HUES48 (cell line): ENCODE data around the gene PPFIBP2.

Experiments
- H3K27ac ChIP-seq: one replicate; pipeline ENCODE4 v1.7.0; 2013; ENCODE audit warnings: low read depth, low read length, inconsistent platforms
- H3K27me3 ChIP-seq: 2 replicates; pipeline ENCODE4 v1.6.1; 2013; ENCODE audit warnings: mild to moderate bottlenecking, low read length; ENCODE audit not compliant: control insufficient read depth, insufficient read depth
- H3K36me3 ChIP-seq: 2 replicates; pipeline ENCODE4 v1.6.1; 2013; ENCODE audit warnings: low read length; ENCODE audit not compliant: control insufficient read depth, insufficient read depth
- H3K4me1 ChIP-seq: 2 replicates; pipeline ENCODE4 v1.6.1; 2013; ENCODE audit warnings: mild to moderate bottlenecking, low read length; ENCODE audit not compliant: control insufficient read depth, insufficient read depth
- H3K4me3 ChIP-seq: 2 replicates; pipeline ENCODE4 v1.5.1; 2013; ENCODE audit warnings: mild to moderate bottlenecking, low read depth, low read length
- H3K9ac ChIP-seq: 2 replicates; pipeline ENCODE4 v1.6.1; 2013; ENCODE audit warnings: mild to moderate bottlenecking, low read depth, low read length, moderate library complexity
- H3K9me3 ChIP-seq: 2 replicates; pipeline ENCODE4 v1.6.1; 2013; ENCODE audit warnings: low read length; ENCODE audit not compliant: control insufficient read depth, insufficient read depth

Gene PPFIBP2

DNA sequence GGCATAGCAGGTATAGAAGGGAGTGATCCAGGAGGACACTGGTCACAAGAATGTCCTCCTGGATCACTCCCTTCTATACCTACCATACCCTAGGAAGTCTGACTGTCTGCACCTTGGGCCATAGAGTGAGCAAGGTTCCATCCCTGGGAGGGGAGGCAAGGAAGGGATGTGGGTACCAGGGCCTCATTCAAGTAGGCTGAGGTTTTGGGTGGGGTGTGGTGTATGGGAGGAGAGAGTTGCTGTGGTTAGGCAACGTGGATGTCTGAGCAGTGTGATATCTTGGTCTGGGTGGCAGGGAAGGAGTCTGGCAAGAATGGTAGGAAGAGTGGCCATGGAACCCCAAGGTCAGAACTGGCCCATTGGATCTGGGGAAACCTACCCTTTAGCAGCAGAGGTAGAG, 13.2 kb downstream of the PPFIBP2 start:
- Histone ChIP-seq H3K9ac (no peak overlapping the region), H3K36me3 (no peaks in the 10 kb centered on the region), H3K4me1 (no peaks in the 10 kb centered on the region)

GRCh38 chr11:7528514-7529049, 14.8 kb downstream of the PPFIBP2 start:
- H3K4me3 ChIP-seq = no peak overlapping the region
- H3K36me3 ChIP-seq = no peaks in the 10 kb centered on the region
- H3K4me1 ChIP-seq = no peaks in the 10 kb centered on the region
- H3K27me3 ChIP-seq = no peaks in the 10 kb centered on the region
- H3K9me3 ChIP-seq = no peaks in the 10 kb centered on the region
- H3K27ac ChIP-seq = no peak overlapping the region
- H3K9ac ChIP-seq = no peak overlapping the region

More for the DNA sequence above, 13.2 kb downstream of the PPFIBP2 start:
- Histone ChIP-seq H3K27me3 (no peaks in the 10 kb centered on the region), H3K4me3 (no peak overlapping the region), H3K27ac (no peak overlapping the region), H3K9me3 (no peaks in the 10 kb centered on the region)

DNA sequence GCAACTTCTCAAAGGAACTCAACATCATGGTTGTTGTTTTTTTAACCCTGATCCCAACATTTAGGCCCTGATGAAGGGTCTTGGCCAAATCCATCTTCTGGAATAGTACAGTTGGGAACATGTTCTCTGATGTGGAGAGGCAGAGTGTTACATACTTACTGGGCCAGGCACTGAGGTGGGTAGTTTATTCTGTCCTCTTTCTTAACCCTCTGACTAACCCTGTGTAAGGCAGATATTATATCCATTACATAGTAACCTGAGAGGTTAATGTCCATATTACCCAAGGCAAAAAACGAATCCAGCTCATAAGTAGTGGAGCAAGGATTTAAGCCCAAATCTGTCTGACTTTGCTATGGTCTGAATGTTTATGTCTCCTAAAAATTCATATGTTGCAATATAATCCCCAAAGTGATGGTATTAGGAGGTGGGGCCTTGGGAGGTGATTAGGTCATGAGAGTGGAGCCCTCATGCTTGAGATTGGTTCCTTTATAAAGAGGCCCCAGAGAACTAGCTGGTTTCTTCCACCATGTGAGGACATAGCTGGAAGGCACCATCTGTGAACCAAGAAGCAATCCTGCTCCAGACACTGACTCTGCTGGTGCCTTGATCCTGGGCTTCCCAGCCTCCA, 16.3 kb downstream of the PPFIBP2 start:
- no peaks in the 10 kb centered on the region for H3K36me3 ChIP-seq

DNA sequence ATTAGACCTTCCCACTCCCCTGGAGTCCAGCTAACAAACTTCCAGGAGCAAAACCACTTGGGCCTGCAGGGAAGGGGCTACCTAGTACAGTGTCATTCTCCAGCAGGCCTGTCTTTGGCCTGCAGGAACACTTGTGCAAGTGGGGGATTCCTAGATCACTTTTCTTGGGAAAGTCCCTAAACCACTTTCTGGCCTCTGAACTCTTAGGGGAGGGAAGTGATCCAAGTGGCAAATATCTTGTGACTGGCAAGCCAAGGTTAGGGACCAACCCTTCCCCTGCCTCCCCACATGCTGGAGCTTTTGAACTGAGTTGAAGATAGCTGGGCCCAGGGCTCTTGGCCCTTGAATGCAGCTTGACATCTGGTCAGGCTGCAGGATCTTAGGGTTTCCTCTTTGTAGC, 17.2 kb downstream of the PPFIBP2 start:
- Histone ChIP-seq H3K9me3 (no peaks in the 10 kb centered on the region), H3K9ac (no peak overlapping the region), H3K4me1 (no peaks in the 10 kb centered on the region), H3K36me3 (no peaks in the 10 kb centered on the region), H3K4me3 (no peak overlapping the region), H3K27ac (no peak overlapping the region), H3K27me3 (no peaks in the 10 kb centered on the region)

More for the DNA sequence above, 16.3 kb downstream of the PPFIBP2 start:
- Histone ChIP-seq H3K4me1 (no peaks in the 10 kb centered on the region), H3K27me3 (no peaks in the 10 kb centered on the region), H3K4me3 (no peak overlapping the region), H3K27ac (no peak overlapping the region), H3K9me3 (no peaks in the 10 kb centered on the region), H3K9ac (no peak overlapping the region)

GRCh38 chr11:7532405-7533145, 18.8 kb downstream of the PPFIBP2 start:
- Histone ChIP-seq H3K9me3 (no peaks in the 10 kb centered on the region), H3K4me3 (no peak overlapping the region), H3K9ac (no peak overlapping the region), H3K27ac (no peak overlapping the region), H3K27me3 (no peaks in the 10 kb centered on the region), H3K36me3 (no peaks in the 10 kb centered on the region), H3K4me1 (no peaks in the 10 kb centered on the region)

- H3K27ac ChIP-seq = no peak overlapping the region
- no peaks in the 10 kb centered on the region for H3K36me3 ChIP-seq
- no peak overlapping the region for H3K9ac ChIP-seq
- no peaks in the 10 kb centered on the region for H3K4me1 ChIP-seq
- no peak overlapping the region for H3K4me3 ChIP-seq
- no peaks in the 10 kb centered on the region for H3K9me3 ChIP-seq
- no peaks in the 10 kb centered on the region for H3K27me3 ChIP-seq
Observed at GRCh38 chr11:7533199-7534041, 19.6 kb downstream of the PPFIBP2 start.

DNA sequence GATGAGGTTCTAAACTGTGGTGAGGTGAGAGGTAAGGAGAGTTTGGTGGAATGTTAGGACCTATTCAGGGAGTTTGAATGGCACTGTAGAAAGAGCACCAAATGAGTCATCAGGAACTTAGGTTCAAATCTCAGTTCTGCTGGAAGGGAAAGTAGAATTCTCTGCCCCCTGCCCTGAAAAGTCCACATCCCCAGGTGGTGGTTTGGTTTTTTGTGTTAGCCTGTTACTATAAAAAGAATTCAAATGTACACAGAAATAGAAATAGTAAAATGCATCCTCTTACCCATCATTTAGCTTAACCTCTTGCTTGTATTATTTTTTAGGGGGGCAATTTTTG, 20.2 kb downstream of the PPFIBP2 start:
- Histone ChIP-seq H3K9ac (no peak overlapping the region), H3K9me3 (no peaks in the 10 kb centered on the region), H3K27ac (no peak overlapping the region), H3K4me3 (no peak overlapping the region), H3K27me3 (no peaks in the 10 kb centered on the region), H3K4me1 (no peaks in the 10 kb centered on the region), H3K36me3 (no peaks in the 10 kb centered on the region)

GRCh38 chr11:7536100-7536499, 22.3 kb downstream of the PPFIBP2 start:
- Histone ChIP-seq H3K27me3 (no peaks in the 10 kb centered on the region), H3K4me1 (no peaks in the 10 kb centered on the region), H3K9me3 (no peaks in the 10 kb centered on the region), H3K27ac (no peak overlapping the region), H3K9ac (no peak overlapping the region), H3K36me3 (no peaks in the 10 kb centered on the region), H3K4me3 (no peak overlapping the region)

DNA sequence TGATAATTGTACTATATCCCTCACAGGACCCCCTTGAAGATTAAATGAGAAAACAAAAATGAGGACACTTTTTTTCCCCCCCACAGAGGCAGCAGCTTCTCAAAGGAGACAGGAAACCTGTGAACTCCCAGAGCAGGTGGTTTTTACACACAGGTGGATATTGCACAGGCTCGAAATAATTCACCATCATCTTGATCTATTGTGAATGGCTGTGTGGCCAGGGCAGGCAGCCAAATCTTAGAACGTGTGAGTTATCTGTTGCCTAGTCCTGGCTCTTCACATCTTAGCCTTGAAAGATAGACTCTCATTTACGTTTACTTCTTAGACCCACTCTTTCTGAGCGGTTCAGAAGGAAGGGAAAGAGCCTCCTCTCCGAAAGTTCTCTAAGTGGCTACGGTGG, 23.5 kb downstream of the PPFIBP2 start:
- Histone ChIP-seq H3K4me1 (no peaks in the 10 kb centered on the region), H3K9me3 (no peaks in the 10 kb centered on the region), H3K4me3 (no peak overlapping the region), H3K27ac (no peak overlapping the region), H3K36me3 (no peaks in the 10 kb centered on the region), H3K9ac (no peak overlapping the region), H3K27me3 (no peaks in the 10 kb centered on the region)

DNA sequence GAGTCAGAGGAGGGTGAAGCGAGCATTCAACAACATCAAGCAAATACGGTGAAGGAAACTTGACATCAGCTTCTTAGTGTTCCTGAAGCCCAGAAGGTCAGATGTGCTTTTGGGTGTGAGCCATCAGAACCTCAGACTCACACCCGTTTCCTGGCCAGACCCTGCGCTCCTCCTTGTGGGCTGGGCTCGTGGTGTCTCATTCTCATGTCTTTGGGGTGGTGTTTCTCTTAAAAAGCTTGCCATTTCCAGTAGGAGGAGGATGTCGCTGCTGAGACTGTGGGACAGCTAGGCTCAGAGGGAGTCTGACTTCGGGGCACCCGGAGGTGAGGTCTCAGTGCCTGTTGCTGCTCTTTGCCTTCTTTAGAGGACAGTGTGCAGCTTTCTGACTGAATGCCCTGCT, 24.2 kb downstream of the PPFIBP2 start:
- Histone ChIP-seq H3K36me3 (no peaks in the 10 kb centered on the region), H3K9ac (no peak overlapping the region)

More for the DNA sequence above, 24.2 kb downstream of the PPFIBP2 start:
- no peak overlapping the region for H3K4me3 ChIP-seq
- no peaks in the 10 kb centered on the region for H3K9me3 ChIP-seq
- H3K27me3 ChIP-seq = no peaks in the 10 kb centered on the region
- H3K27ac ChIP-seq = no peak overlapping the region
- H3K4me1 ChIP-seq = no peaks in the 10 kb centered on the region
